Hematopoietic multipotent progenitor cell treated with erythropoietin and hydrocortisone succinate and interleukin-3 and kit ligand, for 15 days (in vitro differentiated cells): Measurements from ENCODE around the gene TP53BP2.
"Not testable (repeated sequence)": the region's sequence is repeated elsewhere in the genome, so short reads cannot be mapped to it uniquely, and the experiment has no call there.

Experiments used
- DNase-seq: peaks from one replicate; pipeline ENCODE4 v3.0.0-alpha.2; 2015; ENCODE audit warnings: low spot score

TP53BP2 gene

DNA sequence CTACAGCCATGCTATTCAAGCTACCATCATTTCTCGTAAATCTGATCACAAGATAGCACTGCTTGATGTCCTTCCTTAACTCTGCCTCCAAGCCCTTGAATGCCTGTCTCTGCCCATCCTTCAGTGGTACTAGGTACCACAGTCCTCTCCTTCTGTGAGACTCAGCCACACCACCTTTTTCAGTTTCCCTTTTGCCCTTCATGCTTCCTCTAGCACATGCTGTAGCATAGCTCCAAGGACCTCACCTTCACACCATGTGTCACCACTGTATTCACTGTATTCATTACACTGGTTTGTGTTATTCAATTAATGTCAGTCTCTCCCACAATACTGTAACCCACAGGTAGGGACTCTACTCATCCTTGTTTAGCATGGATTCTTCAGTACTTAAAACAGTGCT, 8.0 kb upstream of the TP53BP2 start:
- no peak for DNase-seq

DNA sequence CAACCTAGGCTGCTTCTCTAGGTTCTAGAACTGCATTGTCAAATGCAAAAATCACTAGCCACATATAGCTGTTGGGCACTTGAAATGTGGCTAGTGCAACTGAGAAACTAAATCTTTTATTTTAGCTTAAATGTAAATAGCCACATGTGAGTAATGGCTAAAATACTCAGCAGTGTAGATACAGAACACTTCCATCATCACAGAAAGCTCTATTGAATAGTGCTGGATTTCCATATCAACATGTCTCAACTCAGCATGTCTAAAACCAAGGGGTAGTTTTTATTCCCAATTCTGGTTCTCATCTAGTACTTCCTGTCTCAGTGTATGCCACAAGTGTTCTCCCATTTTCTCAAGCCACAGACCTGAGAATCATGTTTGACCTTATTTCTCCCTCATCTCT, 7.5 kb upstream of the TP53BP2 start:
- no peak for DNase-seq

DNA sequence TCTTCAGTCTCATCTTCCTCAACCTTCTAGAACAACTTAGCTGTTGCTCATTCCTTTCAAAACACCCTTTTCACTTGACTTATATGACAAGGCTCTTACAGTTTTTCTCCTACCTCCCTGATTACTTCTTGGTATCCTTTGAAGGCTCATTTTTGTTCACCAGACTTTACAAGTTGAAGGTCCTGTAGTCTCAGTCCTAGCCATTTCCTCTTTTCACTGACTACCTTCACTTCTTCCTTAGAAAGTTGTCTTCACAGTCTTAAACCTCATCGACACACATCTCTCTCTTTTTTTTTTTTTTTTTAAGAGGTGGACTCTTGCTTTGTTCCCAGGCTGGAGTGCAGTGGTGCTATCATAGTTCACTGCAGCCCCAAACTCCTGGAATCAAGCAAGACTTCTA, 6.6 kb upstream of the TP53BP2 start:
- DNase-seq: no peak

DNA sequence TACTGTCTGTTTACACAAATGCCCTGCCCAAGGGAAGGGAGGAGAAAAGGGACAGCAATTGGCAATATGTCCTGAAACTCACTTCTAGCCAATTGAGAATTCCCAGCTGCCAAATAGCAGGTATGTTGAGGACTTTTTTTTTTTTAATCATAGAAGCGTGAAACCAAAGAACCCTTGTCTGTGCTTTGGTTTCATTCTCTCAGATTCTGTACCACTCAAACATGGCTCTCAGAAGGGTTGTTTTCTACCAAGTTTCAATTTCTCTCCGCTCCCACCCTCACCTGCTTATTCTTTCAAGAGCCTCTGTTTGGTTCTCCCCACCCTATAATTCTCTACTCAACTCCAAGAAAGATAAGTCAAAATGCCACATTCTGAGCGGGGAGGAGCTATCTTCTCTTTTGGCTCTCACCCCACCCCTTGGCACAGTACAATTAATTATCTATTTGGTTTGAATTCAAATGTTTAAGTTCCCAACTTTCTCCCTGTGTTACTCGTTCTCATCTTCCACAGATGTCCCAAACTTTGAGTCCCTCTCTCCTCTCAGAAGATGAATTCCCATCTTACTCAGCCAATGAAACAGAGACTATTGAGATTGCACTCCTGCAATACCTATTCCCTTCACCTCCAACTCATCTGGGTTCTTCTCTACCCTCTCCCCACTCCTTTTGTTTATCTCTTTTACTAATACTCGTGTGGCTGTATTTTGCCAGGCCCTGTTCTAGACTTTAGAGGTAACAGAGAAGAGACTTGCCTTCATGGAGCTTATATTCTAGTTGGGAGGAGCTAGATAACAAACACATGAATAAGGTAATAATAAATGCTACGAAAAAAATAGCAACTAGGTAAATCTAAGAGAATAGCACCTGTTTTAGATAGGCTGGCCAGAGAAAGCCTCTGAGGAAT, 3.9 kb upstream of the TP53BP2 start:
- peak; percentile 44 for DNase-seq

DNA sequence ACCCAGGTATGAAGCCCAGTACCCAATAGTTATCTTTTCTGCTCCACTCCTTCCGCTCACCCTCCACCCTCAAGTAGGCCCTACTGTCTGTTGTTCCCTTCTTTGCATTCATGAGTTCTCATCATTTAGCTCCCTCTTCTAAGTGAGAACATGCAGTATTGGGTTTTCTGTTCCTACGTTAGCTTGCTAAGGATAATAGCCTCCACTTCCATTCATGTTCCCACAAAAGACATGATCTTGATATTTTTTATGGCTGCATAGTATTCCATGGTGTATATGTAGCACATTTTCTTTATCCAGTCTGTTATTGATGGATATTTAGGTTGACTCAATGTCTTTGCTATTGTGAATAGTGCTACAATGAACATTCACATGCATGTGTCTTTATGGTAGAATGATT, 2.8 kb upstream of the TP53BP2 start:
- no peak for DNase-seq

DNA sequence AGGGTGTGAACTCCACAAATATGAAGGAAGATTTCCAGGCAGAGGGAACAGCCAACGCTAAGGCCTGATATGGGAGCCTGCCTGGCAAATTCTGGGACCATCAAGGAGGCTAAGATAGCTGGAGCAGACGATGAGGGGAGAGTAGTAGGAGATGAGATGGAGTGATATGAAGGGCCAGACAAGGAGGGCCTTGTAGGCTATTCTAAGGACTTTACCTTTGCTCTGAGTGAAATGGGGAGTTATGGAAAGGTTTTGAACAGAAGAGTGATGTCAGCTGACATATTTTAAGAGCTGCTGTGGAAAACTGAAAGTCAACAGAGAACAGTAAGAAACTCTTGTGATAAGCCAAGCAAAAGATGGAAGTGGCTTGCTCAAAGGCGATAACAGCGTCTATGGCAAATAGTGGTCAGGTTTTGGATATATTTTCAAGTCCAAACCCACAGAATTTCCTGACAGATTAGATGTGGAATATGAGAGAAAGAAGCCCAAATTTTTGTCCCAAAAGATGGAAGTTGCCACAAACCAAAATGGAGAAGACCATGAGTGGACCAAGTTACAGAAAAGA, 2.1 kb upstream of the TP53BP2 start:
- DNase-seq: no peak

DNA sequence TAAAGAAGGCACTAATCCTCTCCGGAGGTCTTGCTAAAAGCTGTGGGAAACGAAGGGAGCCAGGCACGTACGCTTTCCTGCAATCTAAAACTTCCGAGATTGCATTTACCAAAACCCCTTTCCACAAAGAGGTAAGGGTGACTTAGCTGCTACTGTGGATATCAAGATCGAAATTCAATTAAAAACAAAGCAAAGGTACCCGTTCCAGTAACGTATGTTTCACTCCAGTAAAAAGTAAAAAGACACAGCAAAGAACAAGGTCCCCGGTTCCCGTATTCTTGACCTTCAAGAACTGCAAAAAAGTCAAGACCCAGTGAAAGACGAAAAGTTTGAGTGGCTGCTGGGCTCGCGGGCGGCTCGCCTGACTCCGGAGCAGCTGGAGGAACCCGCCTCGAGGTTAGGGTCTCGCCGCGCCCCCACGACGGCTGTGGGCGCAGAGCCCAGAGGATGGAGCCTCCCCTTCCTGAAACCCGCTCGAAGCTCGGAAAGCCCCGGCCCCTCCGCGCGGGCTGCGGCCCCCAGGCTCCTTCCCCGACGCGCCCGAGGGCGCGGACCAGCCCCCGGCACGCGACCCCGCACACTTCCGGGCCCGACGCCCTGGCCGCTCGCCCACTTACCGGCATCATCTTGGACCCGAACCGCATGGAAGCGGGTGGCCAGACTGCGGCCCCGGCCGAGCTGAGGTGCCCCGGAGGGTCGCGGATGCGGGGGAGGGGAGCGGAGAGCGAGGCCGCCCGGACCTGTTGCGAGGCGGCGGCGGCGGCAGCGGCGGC, 524 bp downstream of the TP53BP2 start:
- DNase-seq: peak; percentile 36

DNA sequence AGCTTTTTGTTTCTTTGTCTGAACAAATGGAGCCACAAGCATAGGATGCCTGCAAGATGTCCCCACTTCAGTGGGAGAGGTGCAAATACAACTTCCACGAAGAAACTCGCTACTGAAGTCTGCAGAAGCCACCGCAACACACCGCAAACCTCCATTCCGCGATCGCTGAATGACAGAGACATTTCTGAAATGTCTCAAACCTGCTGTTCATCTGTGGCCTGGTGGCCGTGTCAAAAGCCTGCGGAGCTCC, 1.0 kb downstream of the TP53BP2 start:
- peak; percentile 50 for DNase-seq

DNA sequence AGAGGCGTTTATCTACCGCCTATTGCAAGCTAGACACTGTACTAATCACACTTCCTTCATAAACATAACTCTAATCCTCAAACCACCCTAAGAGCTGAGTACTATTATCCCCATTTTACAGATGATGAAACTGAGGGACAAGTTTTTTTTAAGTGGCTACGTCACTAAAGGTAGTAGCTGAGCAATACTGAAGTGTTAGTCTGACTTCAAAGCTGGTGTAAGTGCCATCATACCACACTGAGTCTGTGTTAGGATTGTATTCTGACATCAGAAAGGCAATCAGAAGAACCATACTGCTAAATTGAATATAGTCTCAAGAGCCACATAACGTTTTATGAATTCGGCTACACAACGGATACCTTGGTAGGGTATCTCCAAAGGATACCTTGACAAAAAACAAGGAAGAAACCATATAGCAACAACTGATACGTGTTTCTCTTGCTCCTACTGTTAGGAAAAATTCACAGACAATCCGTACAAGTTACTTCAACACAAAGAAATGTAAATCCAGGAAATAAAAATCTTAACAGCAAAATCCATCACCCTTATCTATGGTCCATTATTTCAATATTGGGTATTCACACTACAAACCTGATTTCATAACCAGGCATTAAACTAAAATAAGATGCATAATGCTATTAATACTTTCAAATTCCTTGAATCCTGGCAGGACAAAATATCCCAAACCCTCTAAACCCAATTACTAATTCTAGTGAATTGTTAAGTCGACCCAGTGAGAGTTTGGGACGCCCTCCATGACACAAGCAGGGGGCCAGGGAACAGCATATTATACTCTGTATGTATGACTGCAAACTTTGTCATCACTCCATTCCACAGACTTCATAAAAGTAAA, 1.6 kb downstream of the TP53BP2 start:
- DNase-seq: peak; percentile 34

DNA sequence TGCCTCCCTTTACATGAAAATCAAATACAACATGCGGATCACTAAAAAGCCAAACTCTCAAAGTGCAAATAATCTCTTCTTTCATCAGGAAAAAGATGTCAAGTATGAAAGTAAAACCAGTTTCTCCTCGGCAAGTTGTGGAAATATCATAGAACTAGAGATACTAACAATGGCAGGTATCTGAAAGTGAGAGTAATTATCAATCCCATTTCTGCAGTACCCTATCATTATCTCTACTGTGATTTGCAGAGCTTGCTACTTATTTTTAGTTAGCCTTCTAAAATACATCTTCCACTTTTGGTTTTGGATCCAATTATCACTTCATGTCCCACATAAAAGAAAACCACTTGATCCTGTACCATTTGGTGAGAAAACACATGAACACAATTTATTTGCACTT, 3.0 kb downstream of the TP53BP2 start:
- DNase-seq: no peak

DNA sequence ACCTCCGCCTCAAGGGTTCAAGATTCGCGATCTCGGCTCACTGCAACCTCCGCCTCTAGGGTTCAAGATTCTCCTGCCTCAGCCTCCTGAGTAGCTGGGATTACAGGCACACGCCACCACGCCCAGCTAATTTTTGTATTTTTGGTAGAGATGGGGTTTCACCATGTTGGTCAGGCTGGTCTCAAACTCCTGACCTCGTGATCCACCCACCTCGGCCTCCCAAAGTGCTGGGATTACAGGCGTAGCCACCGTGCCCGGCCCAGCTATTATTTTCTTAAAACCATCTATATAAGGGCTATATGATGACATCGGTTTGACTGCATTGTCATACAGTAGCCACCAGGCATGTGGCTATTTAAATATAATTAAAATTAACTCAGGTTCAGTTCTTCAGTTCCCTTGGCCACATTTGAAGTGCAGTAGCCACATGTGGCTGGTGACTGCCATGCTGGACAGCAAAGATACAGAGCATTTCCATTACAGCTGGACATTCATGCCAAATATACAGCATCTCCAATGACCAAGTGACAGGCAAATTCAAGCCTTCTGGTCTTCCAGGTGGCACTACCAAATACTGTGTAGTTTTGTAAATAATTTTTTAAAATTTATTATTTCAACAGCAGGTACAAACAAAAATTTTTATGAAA, 3.6 kb downstream of the TP53BP2 start:
- DNase-seq: not testable (repeated sequence)

DNA sequence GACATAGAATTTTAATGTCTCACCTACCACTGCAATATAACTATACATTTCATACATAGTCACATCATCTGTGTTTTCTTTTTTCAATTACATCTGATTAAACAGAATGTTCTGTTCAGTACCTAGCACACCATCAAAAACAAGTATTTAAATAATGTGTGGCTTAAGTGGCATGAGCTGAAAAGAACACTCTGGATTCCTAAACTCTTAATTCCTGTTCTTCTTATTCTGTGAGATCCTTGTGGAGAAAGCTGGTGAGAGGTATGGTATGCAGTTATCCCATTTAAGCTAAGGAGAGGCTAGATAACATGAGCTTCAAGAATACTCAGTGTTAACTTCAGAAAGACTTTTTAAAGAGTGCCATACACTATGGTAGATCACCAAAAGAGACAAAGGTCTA, 5.5 kb downstream of the TP53BP2 start:
- no peak for DNase-seq

DNA sequence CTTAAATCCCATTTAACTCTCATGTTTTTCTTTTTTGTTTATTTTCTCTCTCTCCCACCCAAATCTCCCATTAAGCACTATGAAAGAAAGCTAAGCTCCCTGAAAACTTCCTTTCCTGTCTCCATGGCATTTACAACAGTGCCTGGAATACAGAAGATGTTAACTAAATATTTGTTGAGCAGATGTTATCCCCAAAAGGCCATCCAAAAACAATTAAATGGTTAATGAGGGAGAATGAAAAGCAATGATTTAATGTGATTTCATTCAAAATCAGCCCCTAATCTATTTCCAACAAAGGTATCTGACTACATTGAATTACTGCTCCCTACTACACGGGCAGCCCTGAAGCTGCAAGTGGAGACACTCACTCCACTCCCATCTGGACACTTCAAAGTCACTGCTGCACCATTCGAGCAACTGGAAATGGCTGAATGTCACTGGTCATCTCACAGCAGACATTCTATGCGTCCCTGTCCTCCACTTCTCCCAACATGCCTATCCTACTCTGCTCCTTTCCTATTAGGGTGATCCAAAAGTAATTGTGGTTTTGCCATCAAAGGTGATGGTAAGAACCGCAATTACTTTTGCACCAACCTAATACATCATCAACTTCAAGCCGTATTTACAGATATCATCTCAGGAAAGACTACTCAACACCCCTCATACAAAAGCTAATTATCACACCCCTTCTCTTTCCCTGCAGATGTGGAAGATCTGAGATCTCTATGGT, 7.5 kb downstream of the TP53BP2 start:
- no peak for DNase-seq

DNA sequence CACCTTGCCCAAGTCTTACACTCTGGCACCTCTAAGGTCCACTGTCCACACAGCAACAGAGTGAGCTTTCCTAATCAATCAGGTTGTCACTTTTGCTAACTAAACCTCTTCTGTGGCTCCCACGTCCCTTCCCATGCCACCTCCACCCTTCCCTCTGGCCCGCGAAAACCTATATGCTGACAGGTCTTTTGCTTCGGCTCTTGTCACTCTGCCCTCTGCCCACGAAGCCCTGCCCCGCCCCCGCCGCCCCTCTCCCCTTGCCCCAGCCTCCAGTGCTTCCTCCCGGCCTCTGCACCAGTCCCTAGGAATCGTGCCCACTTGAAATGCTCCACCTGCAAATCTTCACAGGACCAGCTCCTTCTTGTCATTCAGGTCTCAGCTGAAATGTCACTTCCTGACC, 8.1 kb downstream of the TP53BP2 start:
- no peak for DNase-seq

DNA sequence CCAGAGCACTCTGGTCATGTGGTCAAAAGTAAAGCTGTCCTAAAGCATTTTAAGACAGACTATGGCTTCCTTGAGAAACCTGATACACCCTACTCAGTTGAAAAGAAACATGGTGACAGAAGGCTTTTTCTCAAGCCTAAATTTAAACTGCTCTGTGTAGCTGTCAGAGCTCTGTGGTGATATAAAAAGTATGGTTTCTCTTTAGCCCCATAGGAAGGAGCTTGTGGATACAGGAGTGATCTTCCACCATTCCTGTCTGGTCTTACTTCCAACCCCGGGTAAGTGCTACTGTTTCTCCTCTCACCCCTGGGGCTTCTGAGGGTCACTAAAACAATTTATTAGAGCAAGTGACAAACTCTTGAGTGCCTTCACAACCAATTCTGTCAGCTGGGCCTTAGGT, 8.5 kb downstream of the TP53BP2 start:
- DNase-seq: no peak

DNA sequence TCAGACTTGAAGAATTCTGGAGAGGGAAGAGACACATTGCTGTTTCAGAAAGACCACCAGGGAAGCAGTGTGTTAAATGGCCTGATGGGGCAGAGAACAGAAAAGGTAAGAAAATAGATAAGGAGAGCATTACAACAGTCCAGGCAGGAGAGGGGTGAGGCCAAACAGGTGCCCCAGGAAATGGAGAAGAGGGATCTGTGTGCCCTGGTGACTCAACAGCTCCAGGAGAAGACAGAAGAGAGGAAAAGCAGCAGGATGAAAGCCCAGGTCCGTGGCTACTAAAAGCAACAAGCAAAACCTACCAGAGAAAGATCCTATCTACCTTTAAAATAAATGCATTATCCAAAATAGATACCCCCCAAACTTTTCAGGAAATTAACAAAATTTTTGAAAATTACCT, 9.2 kb downstream of the TP53BP2 start:
- no peak for DNase-seq

DNA sequence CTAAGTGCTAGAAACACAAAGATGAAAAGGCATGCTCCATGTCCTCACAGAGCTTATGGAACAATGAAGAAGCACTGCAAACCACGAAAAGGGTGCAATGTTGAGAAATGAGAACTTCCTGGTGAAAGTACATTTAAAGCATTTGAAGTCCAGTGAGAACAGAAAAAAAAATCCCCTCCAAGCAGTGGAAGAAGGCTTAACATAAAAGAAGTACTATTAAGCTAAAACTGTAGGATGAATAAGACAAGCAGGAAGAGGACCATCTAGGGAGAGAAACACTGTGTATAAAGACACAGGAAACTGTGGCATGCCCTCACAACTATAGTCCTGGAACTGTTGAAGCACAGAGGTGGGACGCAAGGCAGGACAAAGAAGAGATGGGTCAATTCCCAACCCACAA, 10.0 kb downstream of the TP53BP2 start:
- DNase-seq: no peak

DNA sequence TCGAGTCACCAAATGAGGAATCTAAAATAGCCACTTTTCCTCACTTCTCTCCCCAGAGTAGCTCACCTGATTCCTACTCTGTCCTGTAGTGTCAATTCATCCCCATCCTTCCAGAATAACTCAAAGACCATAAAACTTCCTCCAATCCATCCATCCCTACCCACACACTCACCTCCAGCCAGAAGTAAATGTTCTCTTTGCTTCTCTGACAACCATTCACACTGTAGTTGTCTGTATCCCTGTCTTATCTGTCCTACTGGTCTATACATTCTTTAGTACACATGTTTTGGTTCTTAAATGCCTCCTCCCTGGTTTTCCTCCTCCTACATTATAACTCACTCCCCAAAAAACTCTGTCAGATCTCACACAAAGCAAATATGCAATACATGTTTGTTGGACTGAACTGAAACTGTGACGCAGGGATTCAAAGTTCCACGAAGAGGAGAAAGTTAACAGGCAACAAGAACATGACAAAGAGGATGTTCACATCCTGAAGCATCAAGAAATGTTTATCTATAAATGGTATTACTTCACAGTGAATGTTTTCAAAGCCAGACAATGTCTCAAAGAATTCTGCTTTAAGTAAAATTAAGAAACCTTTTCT, 11.0 kb downstream of the TP53BP2 start:
- DNase-seq: no peak

DNA sequence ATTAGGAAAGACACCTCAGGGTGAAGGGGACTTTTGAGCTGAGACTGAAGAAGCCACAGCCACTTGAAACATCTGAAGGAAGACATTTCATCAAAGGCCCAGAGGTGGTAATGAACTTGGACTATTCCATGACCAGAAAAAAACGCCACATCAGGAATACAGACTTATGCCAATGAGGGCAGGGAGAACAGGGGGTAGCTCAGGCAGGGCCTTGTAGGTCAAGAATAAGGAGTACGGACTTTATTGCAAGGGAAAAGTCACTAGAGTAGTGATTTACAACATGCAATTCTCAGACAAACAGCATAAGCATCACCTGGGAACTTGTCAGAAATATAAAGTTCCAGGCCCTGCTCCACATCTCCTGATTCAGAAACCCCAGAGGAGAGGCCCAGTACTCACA, 11.8 kb downstream of the TP53BP2 start:
- DNase-seq: no peak

DNA sequence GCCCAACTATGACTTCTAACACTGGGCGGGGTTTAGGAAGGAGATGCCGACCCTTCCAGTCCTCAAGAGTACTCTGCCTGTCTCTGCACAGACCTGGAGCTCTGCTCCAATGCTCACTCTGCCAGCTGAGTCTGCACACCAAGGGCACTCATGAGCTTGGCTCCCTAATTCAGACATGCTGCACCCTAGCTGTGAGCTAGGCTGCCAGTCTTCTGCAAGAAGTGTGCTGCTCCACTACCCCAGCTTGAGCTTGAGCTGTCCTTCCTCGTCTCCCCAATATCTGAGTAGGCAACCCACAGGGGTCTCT, 13.2 kb downstream of the TP53BP2 start:
- no peak for DNase-seq
